GM12801 (cell line): ENCODE results near the gene RBM33.

ENCODE experiments used
- TF ChIP-seq, protein P1 (sequence below): IDR thresholded peaks from one replicate; pipeline ENCODE4 v1.5.1; 2011; ENCODE audit warnings: control low read depth; ENCODE audit not compliant: insufficient read length; ENCODE audit errors: extremely low read depth

Gene RBM33

DNA sequence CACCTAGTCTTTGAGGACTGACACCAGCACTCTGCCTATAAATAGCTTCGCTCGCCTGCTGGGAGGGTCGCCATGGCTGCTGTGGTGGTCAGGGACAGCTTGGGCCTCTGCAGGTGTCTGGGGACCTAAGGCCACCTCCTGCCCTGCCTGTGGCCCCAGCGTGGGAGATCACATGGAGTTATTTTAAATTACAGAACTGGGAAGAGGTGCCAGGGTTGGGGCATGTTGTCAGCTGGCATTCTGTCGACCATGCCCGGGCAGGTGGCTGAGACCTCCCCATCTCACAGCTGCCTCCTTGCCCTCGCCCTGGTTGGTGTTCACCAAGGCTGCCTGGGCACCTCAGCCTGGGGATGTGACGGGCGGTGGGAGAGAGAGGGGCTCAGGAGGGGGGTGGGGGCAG lies 149.7 kb downstream of the RBM33 start:
- TF ChIP-seq, protein P1, sequence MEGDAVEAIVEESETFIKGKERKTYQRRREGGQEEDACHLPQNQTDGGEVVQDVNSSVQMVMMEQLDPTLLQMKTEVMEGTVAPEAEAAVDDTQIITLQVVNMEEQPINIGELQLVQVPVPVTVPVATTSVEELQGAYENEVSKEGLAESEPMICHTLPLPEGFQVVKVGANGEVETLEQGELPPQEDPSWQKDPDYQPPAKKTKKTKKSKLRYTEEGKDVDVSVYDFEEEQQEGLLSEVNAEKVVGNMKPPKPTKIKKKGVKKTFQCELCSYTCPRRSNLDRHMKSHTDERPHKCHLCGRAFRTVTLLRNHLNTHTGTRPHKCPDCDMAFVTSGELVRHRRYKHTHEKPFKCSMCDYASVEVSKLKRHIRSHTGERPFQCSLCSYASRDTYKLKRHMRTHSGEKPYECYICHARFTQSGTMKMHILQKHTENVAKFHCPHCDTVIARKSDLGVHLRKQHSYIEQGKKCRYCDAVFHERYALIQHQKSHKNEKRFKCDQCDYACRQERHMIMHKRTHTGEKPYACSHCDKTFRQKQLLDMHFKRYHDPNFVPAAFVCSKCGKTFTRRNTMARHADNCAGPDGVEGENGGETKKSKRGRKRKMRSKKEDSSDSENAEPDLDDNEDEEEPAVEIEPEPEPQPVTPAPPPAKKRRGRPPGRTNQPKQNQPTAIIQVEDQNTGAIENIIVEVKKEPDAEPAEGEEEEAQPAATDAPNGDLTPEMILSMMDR = no peak

DNA sequence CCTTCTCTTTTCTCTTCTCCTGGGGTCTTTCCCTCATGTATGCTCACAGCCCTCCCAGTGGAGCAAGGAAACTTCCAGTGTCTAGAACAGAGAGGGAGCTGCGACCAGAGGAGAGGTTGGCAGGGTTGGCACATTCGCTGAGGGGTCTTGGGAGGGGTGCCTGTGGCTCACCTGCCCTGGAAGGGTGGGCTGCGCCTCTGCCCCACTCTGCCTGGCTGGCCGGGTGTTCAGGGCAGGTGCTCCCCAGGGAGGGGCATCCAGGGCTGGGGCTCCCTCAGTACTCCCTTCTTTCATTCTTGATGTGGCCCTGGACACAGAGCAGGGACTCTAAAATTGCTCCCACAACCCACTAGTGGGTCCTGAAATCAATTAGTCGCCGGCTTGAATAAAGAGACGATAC lies 150.9 kb downstream of the RBM33 start:
- TF ChIP-seq, protein P1 = no peak

DNA sequence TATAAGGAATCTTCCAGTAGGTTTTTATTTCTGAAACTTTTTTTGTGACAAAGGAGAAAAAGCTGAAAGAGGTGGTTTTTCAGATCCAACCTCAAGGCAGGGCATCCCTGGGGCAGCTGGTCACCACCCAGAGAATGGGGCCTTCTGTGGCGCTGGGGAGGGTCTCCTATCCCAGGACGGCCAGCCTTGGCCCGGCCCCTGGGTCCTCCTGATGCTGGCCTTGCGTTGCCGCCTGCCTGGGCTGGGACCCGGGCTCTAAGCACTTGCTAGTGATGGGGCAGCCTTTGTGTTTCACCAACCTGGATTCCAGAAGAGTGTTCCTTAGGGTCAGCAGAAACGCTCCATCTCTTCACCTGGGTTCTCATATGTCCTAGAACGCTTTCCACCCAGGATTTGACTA lies 151.5 kb downstream of the RBM33 start:
- TF ChIP-seq, protein P1 = no peak

DNA sequence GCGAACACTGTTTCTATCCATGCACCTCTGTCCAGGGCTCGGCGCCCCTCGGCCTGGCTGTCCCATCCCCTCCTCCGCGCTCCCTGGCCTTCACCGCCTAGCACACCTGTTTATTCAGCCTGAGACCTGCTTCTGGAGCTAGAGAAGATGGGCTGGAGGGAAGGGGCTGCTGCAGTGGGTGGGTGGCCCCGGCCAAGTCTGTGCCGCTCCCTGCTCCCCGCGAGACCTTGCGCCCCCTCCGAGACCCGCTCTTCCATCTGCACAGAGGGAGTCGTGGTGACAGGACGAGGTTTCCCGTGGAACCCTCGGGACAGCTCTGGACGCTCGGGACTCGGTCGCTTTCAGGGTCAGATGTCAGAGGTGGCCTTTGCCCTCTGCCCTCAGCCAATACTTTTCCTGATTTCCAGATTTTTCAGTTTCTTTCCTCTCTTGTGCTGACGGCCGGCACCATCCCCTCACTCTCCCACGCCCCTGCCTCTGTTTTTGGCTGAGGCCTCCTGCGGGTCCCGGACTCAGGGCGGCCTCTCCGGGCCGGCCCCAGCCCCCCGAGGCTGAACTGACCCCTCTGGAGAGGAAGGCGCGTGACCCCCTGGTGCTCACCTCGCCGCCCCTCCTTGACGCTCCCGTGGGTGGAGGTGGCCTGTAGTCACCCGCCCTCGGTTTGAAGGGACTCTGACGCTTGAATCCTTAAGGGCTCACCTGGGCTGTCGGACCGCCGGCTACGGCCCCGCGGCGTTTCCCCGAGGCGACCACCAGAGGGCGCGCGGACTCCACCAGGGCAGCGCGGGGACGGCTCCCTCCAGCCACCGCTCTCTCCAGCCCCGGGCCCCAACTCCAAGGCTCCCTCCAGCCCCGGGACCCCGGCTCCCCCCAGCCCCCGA lies 152.2 kb downstream of the RBM33 start:
- TF ChIP-seq, protein P1 = no peak

DNA sequence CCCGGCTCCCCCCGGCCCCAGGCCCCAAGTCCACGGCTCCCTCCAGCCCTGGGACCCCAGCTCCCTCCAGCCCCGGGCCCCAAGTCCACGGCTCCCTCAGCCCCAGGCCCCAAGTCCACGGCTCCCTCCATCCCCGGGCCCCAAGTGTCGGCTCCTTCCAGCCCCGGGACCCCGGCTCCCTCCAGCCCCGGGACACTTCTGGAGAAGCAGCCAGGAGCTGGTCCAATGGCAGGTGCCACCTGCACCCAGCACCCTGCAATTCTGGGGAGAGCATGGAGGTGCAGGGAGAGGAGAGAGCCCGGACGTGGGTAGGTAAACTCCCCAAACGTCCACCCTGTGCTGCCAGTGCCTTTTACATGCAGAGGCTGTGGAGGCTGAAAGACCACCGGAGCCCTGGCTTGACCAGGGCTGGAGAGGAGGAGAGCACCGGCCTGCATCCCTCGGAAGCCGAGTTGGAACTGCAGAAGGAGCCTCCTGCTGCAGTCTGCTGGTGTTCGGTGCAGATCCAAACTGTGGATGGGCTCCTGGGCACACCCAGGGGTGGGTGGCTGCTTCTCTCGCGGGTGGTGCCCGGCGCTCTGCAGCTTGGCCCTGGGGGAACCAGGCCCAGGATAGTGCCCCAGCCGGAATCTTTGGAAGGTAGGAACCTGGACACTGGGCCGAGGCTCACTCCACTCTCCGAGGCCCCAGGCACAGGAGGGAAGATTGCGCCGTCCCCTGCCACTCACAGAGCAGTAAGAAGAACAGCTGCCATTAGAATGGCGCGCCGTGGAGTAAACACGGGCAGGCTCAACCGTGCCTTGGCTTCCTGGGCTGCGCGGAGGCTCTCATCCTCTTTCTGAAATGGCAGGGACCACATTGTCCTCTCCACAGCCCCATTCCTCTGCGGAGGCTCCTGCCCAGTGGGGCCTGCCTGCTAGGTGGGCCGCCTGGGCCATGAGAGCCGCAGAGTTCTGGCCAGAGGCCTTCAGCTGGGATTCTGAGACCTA lies 153.1 kb downstream of the RBM33 start:
- TF ChIP-seq, protein P1 = no peak

DNA sequence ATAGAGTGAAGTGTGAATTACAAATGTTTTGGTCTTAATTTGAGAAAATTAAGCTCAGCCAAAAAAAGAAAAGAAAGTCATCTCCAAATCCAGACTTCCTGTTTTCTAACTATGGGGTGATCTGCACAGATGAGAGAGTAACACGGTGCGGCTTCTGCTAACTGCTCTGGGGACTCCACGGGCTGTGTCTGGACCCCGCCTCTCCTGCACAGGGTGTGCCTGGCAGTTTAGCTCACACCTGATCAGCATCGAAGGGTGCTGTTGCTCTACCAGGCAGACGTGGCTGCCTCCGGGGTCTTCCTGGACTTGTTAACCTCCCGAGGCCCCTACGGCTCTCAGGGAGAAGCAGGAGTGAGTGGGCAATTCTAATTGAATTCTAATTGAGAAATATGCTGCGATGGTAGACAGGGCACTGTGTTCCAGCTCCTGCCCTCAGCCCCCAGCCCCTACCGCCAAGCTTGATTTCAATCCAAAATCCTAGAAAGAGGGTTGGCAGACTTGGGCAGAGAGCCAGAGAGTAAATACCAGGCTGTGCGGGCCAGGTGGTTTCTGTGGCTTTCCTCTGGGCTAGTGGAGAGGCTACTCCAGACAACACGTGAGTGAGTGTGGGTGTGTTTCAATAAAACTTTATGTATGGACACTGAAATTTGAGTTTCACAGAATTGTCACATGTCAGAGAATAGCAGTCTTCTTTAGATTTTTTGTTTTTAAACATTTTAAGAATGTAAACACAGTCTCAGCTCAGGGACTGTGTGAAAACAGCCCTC lies 154.4 kb downstream of the RBM33 start:
- TF ChIP-seq, protein P1 = no peak

DNA sequence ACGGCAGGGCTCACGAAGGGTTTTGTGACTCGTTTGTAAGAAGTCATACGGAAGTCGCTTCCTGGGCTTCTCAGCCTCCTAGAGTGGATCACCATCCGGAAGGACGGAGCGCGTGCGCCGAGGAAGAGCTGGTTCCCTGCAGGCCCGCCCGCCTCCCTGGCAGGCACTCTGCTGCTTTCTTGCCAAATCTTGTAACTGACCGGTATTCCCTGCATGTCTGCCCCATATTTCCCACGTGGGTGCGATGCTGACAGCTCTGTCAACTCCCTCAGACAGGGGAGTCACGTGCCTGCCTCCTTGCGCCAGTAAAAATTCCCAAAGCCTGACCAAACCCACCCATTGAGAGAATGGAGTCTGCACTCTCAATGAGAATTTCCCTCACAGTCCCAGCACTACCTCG lies 155.1 kb downstream of the RBM33 start:
- TF ChIP-seq, protein P1 = no peak
